Measurements from ENCODE around the gene GADD45B.
"Not testable (repeated sequence)": the region's sequence is repeated elsewhere in the genome, so short reads cannot be mapped to it uniquely, and the experiment has no call there.

Gene GADD45B

GRCh38 chr19:2469915-2470200 lies 6.1 kb upstream of the GADD45B start:
- not testable (repeated sequence) for DNase-seq

DNA sequence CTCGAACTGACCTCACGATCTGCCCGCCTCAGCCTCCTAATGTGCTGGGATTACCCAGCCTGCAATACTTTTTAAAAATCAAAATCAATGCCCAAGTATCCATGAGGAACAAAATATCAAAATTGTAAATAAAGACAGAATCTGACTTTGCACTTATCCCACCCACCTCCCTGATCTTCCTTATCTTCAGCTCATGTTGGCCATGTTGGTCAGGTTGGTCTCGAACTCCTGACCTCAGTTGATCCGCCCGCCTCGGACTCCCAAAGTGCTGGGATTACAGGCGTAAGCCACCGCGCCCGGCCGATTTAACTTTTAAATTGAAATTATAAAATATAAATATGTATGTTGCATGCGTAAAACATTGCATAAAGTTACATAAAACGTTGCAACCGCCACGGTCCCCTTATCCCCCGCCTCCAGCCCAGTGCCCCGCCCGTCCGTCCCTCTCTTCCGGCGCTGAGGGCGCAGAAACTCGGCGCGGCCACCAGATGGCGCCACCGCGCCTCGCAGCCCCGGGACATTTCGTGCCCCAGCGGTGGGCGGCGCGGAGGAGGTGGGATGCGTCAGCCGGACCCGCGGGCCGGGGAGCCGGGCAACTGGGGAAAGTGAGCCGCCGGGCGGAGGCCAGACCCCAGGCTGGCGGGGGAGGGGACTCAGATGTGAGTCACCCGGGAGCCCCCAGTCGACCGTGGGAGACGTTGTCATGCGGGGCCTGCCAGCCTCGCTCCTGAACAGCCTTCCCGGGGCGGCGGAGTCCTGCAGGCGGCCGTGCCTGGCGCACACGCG lies 1.5 kb upstream of the GADD45B start:
- peak; percentile 89 for DNase-seq

DNA sequence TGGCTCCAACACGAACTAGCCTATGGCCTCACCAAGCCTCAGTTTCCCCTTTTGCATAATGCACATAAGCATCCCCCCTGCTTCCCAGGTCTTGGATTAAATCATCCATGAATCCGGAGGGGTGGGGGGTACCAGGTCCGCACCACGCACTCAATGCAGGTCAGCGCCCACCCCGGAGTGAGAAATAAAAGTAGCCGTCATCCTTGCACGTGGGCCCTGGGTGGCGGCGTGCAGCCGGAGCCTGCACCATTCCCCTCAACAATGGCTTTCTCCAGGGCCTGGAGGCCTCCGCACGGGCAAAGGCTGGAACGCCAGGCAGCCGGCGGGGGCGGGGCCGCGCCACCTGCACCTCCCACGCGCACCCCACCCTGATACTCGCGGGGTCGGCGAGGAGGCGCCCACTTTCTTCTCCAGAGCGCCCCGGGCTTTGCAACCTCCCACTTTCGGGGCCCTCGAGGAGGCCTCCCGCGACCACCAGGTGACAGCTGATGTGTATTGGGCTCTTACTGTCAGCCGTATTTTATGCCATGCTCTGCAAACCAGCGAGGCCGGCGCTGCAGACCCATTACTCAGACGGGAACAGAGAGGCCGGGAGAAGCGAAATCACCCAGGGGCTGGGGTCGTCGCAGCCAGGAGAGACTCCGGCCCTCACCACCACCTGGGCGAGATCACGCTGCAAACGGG lies 767 bp upstream of the GADD45B start:
- DNase-seq: peak; percentile 58

DNA sequence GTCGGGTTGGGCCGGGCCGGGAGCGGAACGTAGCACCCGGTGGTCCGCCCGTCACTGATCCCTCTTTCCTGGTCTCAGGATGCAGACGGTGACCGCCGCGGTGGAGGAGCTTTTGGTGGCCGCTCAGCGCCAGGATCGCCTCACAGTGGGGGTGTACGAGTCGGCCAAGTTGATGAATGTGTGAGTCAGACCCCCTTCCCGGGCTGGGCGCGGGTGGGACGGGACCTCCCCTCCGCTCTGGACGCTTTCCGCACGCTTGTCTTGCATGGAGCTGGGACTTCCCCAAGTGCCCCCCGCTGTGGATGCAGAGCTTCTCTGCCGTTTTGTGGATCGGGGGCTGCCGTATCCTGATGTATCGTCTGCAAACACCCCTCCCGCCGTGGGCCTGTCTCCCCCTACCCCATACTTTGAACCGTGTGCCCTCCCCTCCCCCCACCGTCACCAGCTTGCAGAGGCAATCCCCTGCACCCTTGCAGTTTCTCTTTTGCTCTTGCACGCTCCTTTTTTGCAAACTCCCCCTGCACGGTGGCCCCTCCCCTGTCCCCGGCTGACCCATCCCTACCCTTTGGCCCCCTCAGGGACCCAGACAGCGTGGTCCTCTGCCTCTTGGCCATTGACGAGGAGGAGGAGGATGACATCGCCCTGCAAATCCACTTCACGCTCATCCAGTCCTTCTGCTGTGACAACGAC lies 669 bp downstream of the GADD45B start:
- DNase-seq: peak; percentile 42

- DNase-seq: no peak
Observed at GRCh38 chr19:2477141-2477710, 1.3 kb downstream of the GADD45B start.

DNA sequence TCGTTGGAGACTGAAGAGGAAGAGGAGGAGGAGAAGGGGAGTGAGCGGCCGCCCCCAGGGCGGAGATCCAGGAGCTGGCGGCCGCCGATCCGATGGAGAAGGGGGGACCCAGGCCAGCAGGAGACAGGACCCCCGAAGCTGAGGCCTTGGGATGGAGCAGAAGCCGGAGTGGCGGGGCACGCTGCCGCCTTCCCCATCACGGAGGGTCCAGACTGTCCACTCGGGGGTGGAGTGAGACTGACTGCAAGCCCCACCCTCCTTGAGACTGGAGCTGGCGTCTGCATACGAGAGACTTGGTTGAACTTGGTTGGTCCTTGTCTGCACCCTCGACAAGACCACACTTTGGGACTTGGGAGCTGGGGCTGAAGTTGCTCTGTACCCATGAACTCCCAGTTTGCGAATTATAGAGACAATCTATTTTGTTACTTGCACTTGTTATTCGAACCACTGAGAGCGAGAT lies 1.8 kb downstream of the GADD45B start:
- peak; percentile 39 for DNase-seq

DNA sequence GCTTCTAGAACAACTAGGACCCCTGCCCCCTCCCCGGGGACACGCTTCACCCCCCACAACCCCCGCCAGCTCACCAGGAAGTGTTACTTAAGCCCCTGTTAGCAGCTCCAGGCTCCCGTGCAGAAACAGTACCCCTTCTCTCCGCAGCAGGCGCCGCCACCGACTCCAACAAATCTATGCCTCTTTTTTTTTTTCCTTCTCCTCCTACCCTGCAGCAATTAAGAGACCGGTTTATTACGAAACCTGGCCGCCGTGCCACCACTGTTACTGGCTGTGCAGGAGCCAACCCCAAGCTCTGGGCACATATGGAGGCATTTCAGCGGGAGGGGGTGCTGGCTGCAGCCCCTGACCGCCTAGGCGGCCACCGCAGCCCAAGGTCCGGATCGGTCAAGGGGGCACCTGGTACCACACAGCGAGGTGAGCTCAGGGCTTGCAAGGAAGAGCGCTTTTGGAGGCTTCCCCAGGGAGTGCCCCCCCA lies 2.4 kb downstream of the GADD45B start:
- DNase-seq: peak; percentile 83

GRCh38 chr19:2478756-2479555 lies 3.0 kb downstream of the GADD45B start:
- DNase-seq: peak; percentile 59

DNA sequence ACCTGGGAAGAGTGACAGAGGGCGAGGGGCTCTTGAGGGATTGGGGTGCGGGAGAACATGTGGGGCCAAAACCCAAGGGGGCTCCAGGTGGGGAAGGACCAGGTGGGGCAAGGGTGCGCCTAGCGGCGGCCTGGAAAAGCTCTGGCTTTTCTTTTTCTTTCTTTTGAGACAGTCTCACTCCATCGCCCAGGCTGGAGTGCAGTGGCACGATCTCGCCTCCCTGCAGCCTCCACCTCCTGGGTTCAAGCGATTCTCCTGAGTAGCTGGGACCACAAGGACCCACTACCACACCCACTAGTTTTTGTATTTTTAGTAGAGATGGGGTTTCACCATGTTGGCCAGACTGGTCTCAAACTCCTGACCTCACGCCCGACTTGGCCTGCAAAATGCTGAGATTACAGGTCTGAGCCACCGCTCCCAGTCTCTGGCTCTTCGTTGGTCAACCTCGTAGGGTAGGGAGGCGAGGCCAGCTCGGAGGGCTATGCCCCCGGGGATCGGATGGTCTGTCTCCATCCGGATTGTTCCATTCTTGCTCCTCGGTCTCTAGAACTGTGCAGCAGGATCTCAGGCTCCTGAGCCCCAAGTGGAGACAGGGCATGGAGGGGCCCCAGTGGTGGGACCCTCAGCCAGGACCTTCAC lies 3.7 kb downstream of the GADD45B start:
- no peak for DNase-seq

- DNase-seq: no peak
Observed at GRCh38 chr19:2481466-2481865, 5.5 kb downstream of the GADD45B start.

DNA sequence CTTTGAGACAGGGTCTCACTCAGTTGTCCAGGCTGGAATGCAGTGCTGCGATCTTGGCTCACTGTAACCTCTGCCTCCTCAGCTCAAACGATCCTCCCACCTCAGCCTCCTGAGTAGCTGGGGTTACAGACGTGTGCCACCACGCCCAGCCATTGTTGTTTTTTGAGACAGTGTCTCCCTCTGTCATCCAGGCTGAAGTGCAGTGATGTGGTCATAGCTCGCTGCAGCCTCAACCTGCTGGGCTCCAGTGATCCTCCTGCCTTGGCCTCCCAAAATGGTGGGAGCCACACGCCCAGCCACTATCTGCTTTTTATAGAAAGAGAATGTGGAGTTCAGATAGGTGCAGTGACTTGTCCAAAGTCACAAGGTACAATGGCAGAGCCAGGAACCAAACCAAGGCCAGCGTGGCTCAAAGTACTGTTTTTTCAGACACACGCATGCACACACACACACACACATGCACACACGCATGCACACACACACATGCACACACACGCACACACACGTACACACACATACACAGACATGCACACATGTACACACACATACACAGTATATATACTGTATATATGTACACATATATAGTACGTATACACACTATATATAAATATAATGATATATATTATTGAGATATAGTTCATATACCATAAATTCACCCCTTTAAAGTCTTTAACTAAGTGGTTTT lies 6.6 kb downstream of the GADD45B start:
- no peak for DNase-seq

DNA sequence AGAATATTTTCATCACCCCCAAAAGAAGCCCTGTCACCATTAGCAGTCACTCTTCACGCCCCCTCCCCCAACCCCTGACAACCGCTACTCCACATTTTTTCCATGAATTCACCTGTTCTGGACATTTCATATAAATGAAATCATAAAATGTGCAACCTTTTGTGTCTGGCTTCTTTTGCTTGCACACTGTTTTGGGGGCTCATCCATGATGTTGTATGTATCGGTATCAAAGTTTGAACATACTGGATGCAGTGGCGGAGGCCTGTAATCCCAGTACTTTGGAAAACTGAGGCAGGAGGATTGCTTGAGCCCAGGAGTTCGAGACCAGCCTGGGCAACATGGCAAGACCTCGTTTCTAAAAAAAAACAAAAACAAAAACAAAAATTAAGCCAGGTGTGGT lies 7.2 kb downstream of the GADD45B start:
- DNase-seq: no peak

- DNase-seq: no peak
Observed at GRCh38 chr19:2483484-2484151, 7.7 kb downstream of the GADD45B start.

GRCh38 chr19:2484178-2484937 lies 8.4 kb downstream of the GADD45B start:
- no peak for DNase-seq

DNA sequence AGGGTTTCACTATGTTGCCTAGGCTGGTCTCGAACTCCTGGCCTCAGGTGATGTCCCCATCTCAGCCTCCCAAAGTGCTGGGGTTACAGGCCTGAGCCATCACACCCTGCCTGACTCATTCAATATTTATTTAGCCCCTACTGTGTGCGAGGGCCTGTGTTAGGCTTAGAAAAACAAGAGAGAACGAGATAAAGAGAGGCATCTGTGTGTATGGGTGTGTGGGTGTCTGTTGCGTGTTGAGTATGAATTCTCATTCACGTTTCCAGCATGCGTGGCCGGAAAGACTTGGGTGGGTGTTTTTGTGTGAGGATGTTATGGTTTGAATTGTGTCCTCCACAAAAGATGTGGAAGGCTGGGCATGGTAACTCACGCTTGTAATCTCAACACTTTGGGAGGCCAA lies 9.5 kb downstream of the GADD45B start:
- DNase-seq: no peak

DNA sequence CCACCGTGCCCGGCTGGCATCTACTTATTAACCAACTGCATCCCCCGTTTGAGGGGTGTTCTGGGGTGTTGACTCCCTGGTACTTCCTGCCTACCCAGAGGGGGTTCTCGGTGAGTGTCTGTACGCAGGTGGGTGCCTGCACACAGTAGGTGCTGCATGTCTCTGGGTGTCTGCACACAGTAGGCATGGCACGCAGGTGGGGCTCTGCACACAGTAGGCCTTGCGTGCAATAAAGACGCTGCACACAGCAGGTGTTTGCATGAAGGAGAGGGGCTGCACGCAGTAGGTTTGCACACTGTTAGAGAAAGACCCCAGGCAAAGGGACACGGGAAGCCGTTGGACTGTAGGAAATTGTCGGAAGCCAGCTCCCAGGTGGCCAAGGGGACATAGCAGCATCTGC lies 11.2 kb downstream of the GADD45B start:
- no peak for DNase-seq

- DNase-seq: no peak
Observed at GRCh38 chr19:2487842-2488241, 11.9 kb downstream of the GADD45B start.

GRCh38 chr19:2488405-2488941 lies 12.5 kb downstream of the GADD45B start:
- DNase-seq: no peak

DNA sequence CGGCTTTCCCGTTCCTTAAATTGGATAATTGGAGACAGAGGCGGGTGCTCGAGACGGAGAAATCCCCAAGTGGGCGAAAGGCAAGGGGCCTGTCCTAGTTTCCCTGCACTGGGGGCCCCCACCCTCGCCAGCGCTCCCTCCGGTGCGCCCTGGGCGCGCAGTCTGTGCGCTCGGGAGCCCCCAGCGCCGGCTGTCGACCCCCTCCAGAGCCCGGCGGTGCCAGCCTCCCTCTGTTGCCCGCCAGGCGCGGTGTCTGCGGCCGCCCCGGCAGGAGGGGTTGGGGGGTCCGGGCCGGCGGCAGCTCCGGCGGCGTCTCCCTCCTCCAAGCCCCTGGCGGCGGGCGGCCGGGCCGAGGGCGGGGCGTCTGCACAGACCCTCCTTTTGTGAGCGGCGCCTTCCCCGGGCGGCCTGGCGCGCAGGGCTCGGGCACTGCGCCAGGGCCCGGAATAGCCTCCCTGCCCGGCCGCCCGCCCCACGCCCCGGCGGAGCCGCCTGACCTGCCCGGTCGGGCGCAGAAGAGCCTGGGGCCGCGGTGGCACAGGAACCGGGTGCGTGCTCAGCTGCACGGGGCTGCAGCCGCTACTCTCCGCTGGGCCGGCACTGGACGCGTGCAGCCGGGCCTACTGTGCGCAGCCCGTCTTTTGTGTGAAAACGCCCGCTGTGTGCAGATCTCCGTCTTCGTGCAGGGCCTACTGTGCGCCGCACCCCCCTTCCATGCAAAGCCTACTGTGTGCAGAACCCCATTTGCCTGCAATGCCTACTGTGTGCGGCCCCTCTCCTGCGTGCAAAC lies 13.2 kb downstream of the GADD45B start:
- DNase-seq: peak; percentile 63

All from hematopoietic multipotent progenitor cell treated with erythropoietin and hydrocortisone succinate and interleukin-3 and kit ligand, for 6 days (in vitro differentiated cells).